NCI-H446 treated with DMSO at 0.1 percent for 48 hours (cell line): ENCODE measurements around the gene ALLC.

Experiments
- DNase-seq: peaks from one replicate; lab custom pipeline; 2025; lab: John Stamatoyannopoulos, UW

The ALLC gene

DNA sequence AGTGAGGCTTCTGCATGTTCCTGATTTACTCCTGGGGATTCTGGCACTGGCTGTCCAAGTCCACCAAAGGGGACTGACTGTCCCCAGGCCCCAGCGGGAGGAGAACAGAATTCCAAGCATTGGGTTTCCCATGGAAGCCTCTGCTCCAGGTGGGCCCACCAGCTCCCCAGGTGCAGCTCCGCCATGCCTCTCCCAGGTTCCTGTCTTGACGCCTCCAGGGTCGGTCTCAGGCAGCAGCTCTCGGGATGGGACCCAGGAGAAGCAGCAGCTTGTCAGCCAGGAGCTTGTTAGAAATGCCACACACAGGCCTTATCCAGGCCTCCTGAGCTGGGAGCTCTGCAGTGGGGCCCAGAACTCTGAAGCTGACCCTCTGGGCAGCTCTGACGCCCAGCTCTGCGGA is 93.3 kb downstream of the ALLC start:
- DNase-seq, result no peak

DNA sequence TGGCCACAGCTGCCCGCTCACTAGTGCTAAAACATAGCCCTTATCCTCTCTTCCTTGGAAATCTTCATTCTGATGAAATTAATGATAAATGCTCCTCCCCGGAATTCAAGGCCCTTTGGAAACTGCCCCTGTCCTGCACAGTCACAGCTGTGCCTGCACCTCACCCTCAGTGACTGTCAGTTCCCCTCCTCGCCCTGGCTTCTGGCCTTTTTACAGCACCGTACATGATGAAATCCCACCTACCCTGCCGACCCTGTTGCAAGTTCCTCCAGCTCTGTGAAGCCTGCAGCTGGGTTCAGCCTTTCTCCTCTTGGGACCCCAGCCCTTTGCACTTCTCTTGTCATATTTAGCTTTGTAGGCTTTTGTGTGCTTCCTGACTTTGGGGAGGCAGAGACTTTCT is 93.8 kb downstream of the ALLC start:
- DNase-seq, result no peak
